OCI-LY3 (cell line): ENCODE measurements around the gene ABCC8.

Experiments
- CTCF ChIP-seq: fragments of 200-600, 300-600 bp; sonication (generic); IDR thresholded peaks from 2 replicates; pipeline ENCODE4 v1.5.1; 2014; ENCODE audit warnings: antibody characterized with exemption, low read length, low read depth
- EZH2phosphoT487 ChIP-seq: fragments of 200-600 bp; shearing (Covaris generic); IDR thresholded peaks from 2 replicates; pipeline ENCODE4 v1.6.1; 2018; ENCODE audit warnings: antibody characterized with exemption, mixed run types, low read depth

DNA sequence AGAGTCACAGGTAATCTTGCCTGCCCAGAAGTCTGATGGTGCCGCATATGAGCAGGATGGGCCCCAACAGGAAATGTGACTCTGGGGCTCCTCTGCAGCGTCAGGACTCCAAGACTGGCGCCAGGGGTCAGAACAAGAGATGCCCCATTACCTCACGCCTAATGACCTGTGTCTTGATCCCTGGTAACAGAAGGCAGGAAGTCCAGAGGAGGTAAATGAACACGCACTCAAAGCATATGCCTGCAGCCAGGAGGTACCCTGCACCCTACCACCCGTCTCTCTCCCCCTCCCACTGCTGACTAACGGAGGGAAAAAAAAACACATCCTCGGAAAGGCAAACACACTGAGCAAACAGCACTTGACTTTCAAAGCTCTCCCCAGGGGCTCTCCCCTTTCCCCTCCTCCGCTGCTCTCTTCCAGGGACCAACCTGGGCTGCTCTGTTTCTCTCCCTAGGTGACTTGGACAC, 37.3 kb downstream of the ABCC8 start:
- TF ChIP-seq CTCF (no peak), EZH2phosphoT487 (no peak)
